IPS-18a (cell line): ENCODE data around the gene SLC2A9.

ENCODE experiments used
- H3K27ac ChIP-seq: one replicate; pipeline ENCODE4 v1.5.1; 2013; ENCODE audit warnings: low read length
- H3K27me3 ChIP-seq: one replicate; pipeline ENCODE4 v1.6.1; 2013; ENCODE audit warnings: mild to moderate bottlenecking, low read length; ENCODE audit not compliant: control insufficient read depth, insufficient read depth
- H3K36me3 ChIP-seq: one replicate; pipeline ENCODE4 v1.6.1; 2013; ENCODE audit warnings: low read depth, low read length; ENCODE audit not compliant: control insufficient read depth
- H3K4me1 ChIP-seq: one replicate; pipeline ENCODE4 v1.6.1; 2013; ENCODE audit warnings: low read depth, low read length; ENCODE audit not compliant: control insufficient read depth
- H3K4me3 ChIP-seq: one replicate; pipeline ENCODE4 v1.5.1; 2013; ENCODE audit warnings: low read length
- H3K9ac ChIP-seq: one replicate; pipeline ENCODE4 v1.6.1; 2013; ENCODE audit warnings: mild to moderate bottlenecking, low read length, moderate library complexity
- H3K9me3 ChIP-seq: one replicate; pipeline ENCODE4 v1.6.1; 2013; ENCODE audit warnings: low read depth, low read length; ENCODE audit not compliant: control insufficient read depth

The SLC2A9 gene

DNA sequence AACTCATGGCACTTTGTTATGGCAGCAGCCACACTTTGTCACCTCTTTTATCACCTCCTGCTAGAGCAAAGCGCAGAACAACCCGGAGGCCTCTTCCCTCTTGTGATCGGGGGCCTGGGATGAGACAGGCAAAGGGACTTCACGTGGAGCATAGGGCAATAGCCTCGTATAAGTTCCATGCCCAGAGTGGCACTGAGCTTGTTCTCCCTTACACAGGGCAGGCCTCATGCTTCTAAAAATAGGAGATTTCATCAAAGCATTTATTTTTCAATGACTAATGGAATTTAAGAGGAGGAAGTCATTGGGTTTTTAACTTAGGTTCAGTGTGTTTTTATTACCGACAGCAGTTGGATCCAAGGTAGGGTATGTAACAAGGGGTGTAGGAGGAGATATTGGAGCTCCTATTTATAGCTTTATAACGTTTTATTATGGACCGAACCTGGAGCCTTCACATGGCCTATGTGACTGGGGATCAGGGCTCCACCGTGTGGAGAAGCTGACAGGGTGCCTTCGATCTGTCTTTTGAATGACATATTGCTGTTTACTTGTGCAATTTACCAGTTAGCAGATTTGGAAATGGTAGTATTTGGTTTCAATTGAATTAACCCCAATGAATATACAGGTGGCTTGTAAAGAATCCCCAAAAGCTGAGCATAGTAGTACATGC, 93.8 kb downstream of the SLC2A9 start:
- Histone ChIP-seq H3K4me3 (no peak overlapping the region), H3K27ac (no peak overlapping the region), H3K9me3 (no peaks in the 10 kb centered on the region), H3K36me3 (no peaks in the 10 kb centered on the region), H3K4me1 (no peaks in the 10 kb centered on the region), H3K9ac (no peak overlapping the region), H3K27me3 (no peaks in the 10 kb centered on the region)

DNA sequence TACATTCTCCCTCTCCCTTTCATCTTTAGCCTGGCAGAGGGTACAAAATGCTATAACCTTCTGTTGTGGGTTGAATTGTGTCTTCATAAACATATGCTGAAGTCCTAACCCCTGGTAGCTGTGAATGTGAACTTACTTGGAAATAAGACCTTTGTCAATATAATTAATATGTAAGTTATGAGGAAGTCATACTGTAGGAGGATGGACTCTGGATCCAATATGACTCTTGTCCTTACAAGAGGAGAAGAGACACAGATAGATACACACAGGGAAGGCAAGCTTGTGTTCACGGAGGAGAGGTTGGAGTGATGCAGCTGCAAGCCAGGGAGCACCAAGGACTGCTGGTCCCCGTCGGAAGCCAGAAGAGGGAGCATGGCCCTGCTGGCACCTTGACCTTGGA, 94.7 kb downstream of the SLC2A9 start:
- Histone ChIP-seq H3K27me3 (no peaks in the 10 kb centered on the region), H3K9ac (no peak overlapping the region), H3K4me3 (no peak overlapping the region), H3K27ac (no peak overlapping the region), H3K9me3 (no peaks in the 10 kb centered on the region), H3K4me1 (no peaks in the 10 kb centered on the region), H3K36me3 (no peaks in the 10 kb centered on the region)

DNA sequence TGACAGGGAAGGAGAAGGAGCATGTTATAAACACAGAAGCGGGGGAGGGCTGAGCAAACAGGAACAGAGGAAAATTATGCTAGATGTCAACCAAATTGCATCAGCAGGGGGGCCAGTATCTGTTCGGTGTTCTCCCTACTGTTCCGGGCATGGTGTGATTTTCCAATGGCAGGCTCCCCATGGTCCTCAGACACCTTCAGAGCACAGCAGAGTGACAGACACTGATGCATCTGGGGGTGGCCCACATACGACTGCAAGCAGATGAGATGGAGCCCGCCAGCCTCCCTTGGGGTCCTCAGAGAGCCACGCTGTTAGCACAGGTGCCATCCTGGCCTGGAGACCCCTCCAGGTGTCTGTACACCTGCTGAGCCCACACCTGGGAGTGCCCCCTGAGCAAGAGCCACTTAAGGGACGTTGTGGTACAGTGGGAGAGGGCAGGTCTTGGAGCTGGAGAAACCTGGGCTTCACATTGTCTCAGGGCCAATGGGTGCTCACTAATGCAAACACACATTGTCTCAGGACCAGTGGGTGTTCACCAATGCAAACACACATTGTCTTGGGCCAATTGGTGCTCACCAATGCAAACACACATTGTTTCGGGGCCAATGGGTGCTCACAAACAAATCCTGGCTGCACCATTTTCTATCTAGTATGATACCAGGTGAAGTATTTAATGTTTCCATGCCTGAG, 95.4 kb downstream of the SLC2A9 start:
- H3K9ac ChIP-seq = no peak overlapping the region
- H3K4me1 ChIP-seq = peaks cover 6% of the 10 kb centered on the region
- H3K27ac ChIP-seq = no peak overlapping the region
- no peak overlapping the region for H3K4me3 ChIP-seq
- H3K9me3 ChIP-seq = no peaks in the 10 kb centered on the region
- H3K36me3 ChIP-seq = no peaks in the 10 kb centered on the region
- no peaks in the 10 kb centered on the region for H3K27me3 ChIP-seq

DNA sequence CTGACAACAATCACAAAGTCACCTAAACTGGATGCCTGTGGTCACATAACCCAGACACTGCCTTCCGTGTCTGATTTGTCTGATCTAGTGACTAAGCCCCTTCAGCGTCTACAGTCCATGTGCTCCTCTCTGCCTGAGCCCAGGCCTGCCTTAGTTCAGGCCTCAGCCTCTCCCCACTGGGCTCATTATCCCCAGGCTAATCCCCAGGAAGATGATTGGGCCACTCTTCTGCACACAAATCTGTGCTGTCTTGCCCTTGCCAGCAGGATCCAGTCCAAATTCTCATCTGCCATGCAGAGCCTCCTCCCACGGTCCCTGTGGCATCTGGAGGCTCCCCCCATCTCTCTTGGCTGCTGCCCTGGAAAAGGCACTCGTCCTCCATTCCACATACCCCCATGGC, 96.5 kb downstream of the SLC2A9 start:
- H3K27me3 ChIP-seq = no peaks in the 10 kb centered on the region
- no peak overlapping the region for H3K4me3 ChIP-seq
- H3K9me3 ChIP-seq = no peaks in the 10 kb centered on the region
- no peaks in the 10 kb centered on the region for H3K36me3 ChIP-seq
- peaks cover 11% of the 10 kb centered on the region for H3K4me1 ChIP-seq
- no peak overlapping the region for H3K9ac ChIP-seq
- H3K27ac ChIP-seq = no peak overlapping the region

DNA sequence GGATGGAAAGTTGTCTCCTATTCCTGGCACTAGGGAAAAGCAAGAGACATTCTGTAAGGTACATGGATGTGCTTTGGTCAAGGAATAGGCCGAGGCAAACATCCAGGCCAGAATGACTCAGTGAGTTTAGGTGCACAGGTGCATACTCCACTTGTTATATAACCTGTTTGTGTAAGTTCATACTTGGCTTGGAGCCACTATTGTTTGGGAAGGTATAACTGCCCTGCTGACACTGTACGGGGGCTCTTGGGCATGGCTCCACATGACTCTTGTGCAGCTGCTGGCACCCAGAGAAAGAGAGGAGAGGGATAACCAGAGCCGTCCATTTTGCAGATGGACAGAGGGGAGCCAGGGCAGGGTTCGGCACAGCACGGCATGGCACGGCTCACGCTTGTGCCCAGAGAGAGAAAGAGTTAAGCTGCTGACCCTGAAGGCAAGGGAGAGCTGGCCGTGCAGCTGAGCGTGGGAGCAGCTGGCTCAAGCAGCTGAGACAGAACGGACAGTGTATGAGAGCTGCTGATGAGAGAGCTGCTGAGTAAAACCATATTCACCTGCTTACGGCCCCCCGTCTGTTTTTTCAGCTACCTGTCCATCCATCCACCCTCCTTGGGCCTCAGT, 98.0 kb downstream of the SLC2A9 start:
- H3K27ac ChIP-seq = no peak overlapping the region
- no peaks in the 10 kb centered on the region for H3K9me3 ChIP-seq
- H3K36me3 ChIP-seq = no peaks in the 10 kb centered on the region
- H3K4me3 ChIP-seq = no peak overlapping the region
- H3K27me3 ChIP-seq = no peaks in the 10 kb centered on the region
- no peak overlapping the region for H3K9ac ChIP-seq
- H3K4me1 ChIP-seq = peaks cover 11% of the 10 kb centered on the region

DNA sequence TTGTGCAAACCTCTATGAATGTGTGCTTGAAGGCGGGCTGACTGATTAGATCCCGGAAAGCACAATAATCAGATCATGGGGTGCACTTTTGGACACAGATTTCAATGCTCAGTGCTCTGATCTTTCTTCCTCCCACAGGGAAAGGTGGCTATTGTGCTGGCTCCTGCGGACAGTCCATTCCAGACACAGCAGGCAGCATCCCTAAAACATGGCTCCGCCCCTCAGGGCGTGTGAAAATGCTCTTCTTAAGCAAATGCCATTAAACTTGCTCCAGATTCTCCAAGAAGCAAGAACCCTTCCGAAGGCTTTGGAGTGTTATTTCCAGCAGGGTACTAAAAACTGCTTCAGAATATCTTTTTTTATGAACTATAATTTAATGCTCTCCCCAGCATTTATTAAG, 100.0 kb downstream of the SLC2A9 start:
- H3K9me3 ChIP-seq = no peaks in the 10 kb centered on the region
- no peak overlapping the region for H3K4me3 ChIP-seq
- peaks cover 11% of the 10 kb centered on the region for H3K4me1 ChIP-seq
- H3K27me3 ChIP-seq = no peaks in the 10 kb centered on the region
- H3K27ac ChIP-seq = no peak overlapping the region
- H3K9ac ChIP-seq = no peak overlapping the region
- H3K36me3 ChIP-seq = no peaks in the 10 kb centered on the region

DNA sequence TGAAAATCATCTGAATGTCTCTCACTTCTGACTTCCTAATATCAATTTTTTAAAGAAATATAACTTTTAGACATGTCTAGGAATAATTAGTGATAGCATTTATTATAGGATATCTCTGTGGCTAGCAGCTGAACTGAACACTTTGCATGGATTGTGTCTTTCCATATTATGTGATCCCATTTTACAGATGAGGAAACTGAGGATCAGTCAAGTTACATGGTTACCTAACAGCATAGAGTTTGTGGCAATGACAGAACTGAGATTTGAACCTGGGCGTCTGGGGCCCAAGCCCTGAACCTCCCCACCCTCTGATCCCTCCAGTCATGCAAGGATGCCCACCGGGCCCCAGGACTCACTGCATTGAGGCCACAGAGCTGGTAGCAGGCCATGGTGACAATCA, 101.3 kb downstream of the SLC2A9 start:
- no peak overlapping the region for H3K27ac ChIP-seq
- H3K27me3 ChIP-seq = no peaks in the 10 kb centered on the region
- H3K36me3 ChIP-seq = no peaks in the 10 kb centered on the region
- peaks cover 11% of the 10 kb centered on the region for H3K4me1 ChIP-seq
- H3K9ac ChIP-seq = no peak overlapping the region
- no peaks in the 10 kb centered on the region for H3K9me3 ChIP-seq
- no peak overlapping the region for H3K4me3 ChIP-seq

DNA sequence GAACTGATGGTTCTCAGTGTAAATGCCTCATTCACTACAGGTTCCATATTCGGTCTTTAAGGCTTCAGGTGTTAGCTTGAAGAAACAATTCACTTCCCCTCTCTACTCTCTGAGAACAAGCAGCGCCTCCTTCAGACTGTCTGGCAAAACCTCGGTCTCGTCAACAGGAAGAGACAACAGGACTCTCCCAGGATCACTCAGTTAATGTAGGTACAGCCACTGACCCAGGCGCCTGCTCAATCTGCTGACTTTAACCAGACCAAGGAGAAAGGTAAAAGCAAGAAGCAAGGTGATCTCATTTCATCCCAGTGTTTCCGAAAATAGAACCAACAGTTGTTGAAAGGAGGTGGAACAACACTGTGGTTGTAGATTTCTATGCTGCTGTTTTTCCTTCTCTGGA, 102.2 kb downstream of the SLC2A9 start:
- Histone ChIP-seq H3K27ac (no peak overlapping the region), H3K4me3 (no peak overlapping the region), H3K9ac (no peak overlapping the region), H3K36me3 (no peaks in the 10 kb centered on the region), H3K27me3 (no peaks in the 10 kb centered on the region), H3K4me1 (peaks cover 11% of the 10 kb centered on the region), H3K9me3 (no peaks in the 10 kb centered on the region)

DNA sequence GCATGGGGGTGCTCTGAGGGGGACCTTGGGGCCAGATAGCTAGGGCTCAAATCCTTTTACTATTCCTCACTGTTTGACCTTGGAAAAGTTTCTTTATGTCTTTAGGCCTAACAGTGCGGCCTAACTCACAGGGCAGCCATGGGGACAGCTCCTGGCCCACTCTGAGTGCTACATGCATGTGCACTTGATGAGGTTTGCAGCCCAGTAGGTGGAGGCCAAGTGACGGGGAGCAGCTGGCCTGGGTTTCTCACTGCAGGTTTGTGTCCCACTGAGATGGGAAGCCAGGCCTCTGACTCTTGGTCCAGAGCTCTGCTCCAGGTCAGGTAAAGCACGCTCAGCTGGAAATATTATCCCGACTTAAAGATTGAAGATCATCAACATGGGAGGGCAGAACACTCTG, 102.8 kb downstream of the SLC2A9 start:
- Histone ChIP-seq H3K27ac (no peak overlapping the region), H3K4me3 (no peak overlapping the region), H3K36me3 (no peaks in the 10 kb centered on the region)

DNA sequence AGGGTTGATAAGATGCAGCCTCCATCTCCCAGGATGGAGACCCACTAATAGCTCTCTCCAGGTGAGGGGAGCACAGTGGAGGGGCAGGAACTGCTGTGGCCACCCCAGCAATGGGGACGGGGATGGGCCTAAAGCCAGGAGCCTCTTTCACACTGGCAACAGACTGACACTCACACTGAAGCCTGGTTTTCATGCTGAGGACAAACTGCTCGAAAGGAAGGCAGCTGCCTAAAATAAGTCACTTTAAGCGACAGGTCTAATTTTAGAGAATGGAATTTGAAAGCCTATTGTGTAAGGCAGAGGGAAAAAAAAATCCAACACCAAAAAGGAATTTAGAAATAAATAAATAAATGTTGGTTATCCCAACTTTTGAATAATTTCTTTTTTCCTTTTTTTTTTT, 104.4 kb downstream of the SLC2A9 start:
- H3K4me3 ChIP-seq = no peak overlapping the region
- H3K9ac ChIP-seq = no peak overlapping the region
- no peaks in the 10 kb centered on the region for H3K9me3 ChIP-seq
- no peaks in the 10 kb centered on the region for H3K36me3 ChIP-seq
- no peak overlapping the region for H3K27ac ChIP-seq
- peaks cover 11% of the 10 kb centered on the region for H3K4me1 ChIP-seq
- no peaks in the 10 kb centered on the region for H3K27me3 ChIP-seq

More for the DNA sequence above, 102.8 kb downstream of the SLC2A9 start:
- Histone ChIP-seq H3K9ac (no peak overlapping the region), H3K27me3 (no peaks in the 10 kb centered on the region), H3K9me3 (no peaks in the 10 kb centered on the region), H3K4me1 (peaks cover 11% of the 10 kb centered on the region)

DNA sequence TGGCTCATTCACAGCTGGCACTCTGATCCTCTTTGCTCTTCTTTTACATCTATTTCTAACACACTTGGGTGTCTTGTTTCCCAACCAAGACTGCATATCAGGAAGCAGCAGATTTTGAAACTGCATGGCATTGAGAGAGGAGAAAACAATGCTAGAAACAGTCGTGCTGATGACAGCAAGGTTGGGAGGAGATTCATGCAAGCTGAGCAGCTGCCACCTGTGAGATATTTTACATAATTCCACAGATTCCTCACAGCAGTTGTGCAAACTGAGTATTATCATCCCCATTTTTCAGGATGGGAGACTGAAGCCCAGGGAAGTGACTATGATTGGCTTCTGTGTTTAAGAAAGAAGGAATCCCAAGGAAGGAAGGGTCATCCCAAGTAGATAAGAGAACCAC, 105.0 kb downstream of the SLC2A9 start:
- Histone ChIP-seq H3K36me3 (no peaks in the 10 kb centered on the region), H3K27ac (no peak overlapping the region), H3K4me3 (no peak overlapping the region), H3K27me3 (no peaks in the 10 kb centered on the region), H3K4me1 (peaks cover 9% of the 10 kb centered on the region), H3K9me3 (no peaks in the 10 kb centered on the region), H3K9ac (no peak overlapping the region)

DNA sequence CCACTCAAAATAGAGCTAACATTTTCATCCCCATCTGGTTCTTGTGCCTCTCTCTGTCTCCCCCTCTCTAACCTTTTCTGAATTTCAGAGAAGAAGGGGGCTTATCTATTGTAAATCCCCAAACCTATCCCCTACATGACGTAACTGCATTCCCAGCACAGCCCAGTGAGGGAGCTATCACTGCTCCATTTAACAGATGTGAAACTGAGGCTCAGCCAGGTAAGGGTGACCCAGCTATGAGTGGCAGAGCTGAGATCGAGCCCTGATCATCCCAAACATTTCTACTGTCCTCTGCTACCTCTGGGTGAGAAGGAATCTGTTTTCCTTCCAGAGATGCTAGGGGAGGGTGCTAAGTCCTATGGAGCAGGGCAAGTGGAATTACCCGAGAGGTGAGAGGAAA, 107.5 kb downstream of the SLC2A9 start:
- no peaks in the 10 kb centered on the region for H3K4me1 ChIP-seq
- H3K27ac ChIP-seq = no peak overlapping the region
- no peaks in the 10 kb centered on the region for H3K9me3 ChIP-seq
- H3K4me3 ChIP-seq = no peak overlapping the region
- H3K9ac ChIP-seq = no peak overlapping the region
- no peaks in the 10 kb centered on the region for H3K27me3 ChIP-seq
- H3K36me3 ChIP-seq = no peaks in the 10 kb centered on the region
